ENCODE data around the gene MLIP.
"Not testable (repeated sequence)": the region's sequence is repeated elsewhere in the genome, so short reads cannot be mapped to it uniquely, and the experiment has no call there.

MLIP gene

DNA sequence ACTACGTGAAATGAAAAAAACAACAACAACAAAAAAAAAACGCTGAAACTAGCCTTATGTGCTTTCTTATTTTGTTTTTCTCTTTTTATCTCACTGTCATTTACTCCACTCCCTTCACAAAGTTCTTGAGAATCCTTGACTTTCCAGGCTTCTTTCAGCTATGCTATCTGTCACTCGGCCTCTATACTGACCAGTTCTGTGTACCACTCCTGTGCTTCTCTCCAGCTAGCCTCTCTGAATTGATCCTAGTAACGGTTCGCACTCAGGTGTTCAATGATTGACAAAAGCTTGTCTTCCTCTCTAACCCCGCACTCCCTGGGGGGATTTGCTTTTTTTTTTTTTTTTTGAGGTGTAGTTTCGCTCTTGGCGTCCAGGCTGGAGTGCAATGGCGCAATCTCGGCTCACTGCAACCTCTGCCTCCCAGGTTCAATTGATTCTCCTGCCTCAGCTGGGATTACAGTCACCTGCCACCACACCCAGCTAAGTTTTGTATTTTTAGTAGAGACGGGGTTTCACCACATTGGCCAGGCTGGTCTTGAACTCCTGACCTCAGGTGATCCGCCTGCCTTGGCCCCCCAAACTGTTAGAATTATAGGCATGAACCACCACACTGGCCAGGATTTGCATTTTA is 31.8 kb downstream of the MLIP start:
- DNase-seq (ENCODE audit: low read depth): no peak

DNA sequence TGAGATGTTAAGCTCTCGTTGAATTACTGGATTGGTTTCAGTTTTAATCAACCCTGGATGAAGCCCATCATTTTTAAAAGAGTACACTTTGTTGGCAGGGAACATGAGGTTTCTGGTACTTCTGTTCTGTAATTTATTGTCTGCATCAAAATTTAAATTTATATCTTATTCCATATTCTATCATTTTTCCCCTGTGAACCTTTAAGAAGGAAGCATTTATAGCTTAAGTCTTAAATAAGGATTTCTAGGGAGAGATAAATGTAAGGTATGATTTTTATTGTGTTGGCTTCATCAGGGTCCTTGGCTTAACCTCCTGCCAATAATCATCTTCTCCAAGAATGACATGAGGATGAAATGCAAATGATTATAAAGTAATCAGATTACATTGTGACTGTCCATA is 40.6 kb downstream of the MLIP start:
- no peak for DNase-seq (ENCODE audit: low read depth)

DNA sequence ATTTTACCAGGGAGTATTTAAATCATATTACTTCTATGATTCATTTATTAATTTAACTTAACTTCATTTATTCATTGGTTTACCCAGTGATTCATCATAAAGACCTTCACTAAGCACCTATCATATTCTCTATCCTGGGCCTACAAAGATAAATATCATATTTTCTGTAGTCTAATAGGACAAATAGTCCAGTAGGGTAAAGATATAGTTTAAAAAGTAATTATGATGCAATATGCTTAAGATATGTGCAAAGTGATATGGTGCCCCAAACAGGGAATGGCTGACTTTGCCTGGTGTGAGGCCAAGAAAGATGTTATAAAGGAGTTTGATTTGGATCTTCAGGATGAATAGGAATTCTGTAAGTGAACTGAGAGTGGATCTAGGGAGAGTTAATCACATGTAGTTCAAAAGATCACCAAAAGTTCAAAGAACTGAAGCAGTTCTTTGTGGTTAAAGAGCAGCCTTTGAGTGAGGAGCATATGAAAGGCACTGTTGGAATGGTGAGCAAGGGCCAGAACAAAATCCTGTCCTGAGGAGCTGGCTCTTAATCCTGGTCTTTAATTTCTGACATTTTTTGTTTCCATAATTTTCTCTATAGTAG is 45.5 kb downstream of the MLIP start:
- DNase-seq (ENCODE audit: low read depth): no peak

DNA sequence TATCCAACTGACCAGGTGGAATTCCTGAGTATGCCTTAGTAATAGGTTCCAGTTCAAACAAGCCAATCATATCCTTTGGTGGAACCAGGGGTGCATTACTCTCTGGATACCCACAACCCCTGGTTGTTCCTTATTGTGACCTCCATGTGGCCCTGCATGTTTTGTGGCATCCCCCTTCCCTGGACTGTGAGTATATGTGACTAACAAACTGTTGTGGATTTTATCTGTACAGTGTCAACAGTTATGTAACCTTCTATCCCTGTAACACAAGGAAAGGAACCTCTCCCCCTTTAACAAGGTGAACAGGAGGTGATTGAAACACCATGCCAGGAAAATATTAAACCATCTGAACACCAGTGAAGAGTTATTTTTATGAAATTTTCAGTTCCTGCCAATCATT is 46.2 kb downstream of the MLIP start:
- no peak for DNase-seq (ENCODE audit: low read depth)

GRCh38 chr6:54173089-54173488 is 61.8 kb downstream of the MLIP start:
- no peak for DNase-seq (ENCODE audit: low read depth)

DNA sequence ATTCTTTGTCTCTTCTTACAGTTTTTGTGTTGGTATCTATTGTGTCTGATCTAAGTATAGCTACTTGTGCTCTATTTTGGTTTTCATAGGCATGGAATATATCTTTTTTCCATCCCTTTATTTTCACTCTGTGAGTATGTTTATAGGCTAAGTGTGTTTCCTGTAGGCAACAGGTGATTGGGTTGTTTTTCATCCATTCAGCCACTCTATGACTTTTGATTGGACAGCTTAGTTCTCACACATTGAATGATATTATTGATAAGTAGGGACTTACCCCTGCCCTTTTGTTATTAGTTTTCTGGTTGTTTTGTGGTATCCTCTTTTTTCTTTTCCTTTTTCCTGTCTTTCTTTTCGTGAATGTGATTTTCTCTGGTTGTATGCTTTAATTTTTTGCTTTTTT is 67.9 kb downstream of the MLIP start:
- no peak for DNase-seq (ENCODE audit: low read depth)

- DNase-seq (ENCODE audit: low read depth): no peak
Measured at GRCh38 chr6:54183616-54184015, 72.4 kb downstream of the MLIP start.

DNA sequence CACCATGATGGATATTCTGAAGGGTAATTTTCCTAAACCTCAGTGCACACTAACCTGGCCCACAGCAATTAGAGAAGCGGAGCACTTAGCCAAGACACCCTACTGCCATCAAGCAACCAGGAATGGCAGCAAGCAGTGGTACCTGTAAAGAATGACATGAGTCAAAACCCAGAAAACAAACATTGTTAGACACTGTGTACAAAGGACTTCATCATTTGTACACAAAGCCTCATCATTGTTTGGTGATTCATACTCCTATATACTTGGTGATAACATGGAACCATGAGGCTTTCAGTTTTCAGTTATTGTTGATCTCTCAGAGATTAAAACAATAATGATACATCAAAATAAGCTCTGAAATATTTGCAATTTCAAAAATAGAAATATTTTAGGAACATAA is 74.6 kb downstream of the MLIP start:
- DNase-seq (ENCODE audit: low read depth): no peak

DNA sequence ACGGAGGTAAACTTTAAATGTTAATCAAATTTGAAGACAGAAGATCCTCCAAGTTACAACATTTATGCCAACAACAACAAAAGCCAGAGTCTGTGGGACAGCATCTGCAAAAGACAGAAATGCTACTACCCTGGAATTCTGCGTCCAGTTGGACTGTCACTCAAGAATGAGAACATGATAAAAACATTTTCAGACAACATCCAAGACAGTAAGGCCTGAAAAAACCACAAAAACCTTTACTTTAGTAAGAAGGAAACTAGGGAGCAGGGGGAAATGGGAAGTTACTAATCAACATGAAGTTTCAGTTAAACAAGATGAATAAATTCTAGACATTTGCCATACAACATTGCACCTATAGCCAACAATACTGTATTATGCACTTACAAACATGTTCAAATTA is 77.6 kb downstream of the MLIP start:
- no peak for DNase-seq (ENCODE audit: low read depth)

DNA sequence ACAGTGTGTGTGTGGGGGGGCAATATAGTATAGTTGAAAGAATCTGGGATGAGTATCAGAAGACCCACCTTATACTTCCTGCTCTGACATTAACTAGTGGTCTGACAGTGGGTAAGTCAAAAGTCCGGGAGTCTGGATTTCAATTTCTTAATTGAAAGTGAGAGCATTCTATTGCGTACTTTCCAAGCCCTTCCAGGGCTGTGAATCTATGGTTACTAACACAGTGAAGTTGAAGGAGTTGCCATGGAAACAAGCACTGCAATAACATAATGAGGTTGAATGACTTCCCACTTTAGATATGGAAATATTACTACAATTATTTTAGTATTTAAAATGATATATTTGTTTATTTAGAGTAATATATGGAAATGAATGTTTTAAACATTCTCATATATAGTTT is 80.2 kb downstream of the MLIP start:
- no peak for DNase-seq (ENCODE audit: low read depth)

GRCh38 chr6:54192993-54193392 is 81.8 kb downstream of the MLIP start:
- DNase-seq (ENCODE audit: low read depth): no peak

GRCh38 chr6:54193560-54193959 is 82.3 kb downstream of the MLIP start:
- DNase-seq (ENCODE audit: low read depth): no peak

GRCh38 chr6:54194067-54194466 is 82.8 kb downstream of the MLIP start:
- no peak for DNase-seq (ENCODE audit: low read depth)

DNA sequence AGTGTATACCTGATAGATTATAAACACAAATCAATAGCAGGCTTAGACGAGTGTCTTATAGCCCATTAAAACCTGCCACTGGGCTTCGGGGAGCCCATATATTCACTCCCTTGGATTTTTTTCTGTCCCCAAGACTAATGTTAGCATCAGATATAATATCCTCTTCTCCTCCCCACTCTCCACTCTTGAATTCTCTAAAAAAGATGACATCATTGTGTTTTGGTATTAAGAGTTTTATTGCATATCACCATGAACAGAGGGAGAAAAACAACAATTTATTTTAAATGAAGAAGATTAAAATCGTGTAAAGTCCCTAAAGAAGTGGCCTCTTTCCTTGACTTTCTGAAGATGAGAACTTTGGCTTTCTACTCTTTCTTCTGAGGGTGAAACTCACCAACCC is 84.4 kb downstream of the MLIP start:
- no peak for DNase-seq (ENCODE audit: low read depth)

DNA sequence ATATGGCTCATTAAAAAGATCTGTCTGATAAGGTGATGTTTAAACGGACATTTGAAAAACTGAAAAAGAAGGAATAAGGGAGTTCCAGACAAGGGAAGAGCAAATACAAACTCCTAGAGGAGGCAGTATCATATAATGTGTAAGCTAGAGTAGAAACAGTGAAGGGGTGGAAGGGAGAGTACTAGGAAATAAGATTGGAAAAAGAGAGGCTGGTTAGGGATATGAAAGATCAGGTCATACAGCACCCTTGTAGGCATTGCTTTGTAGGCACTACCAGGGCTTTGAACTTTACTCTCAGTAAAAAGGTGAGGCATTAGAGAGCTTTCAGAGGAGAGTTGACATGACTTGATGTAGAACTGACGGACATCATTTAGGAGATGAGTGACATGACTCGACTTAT is 85.7 kb downstream of the MLIP start:
- DNase-seq (ENCODE audit: low read depth): no peak

- no peak for DNase-seq (ENCODE audit: low read depth)
Measured at GRCh38 chr6:54198134-54198533, 86.9 kb downstream of the MLIP start.

- not testable (repeated sequence) for DNase-seq (ENCODE audit: low read depth)
Measured at GRCh38 chr6:54203474-54204035, 92.3 kb downstream of the MLIP start.

DNA sequence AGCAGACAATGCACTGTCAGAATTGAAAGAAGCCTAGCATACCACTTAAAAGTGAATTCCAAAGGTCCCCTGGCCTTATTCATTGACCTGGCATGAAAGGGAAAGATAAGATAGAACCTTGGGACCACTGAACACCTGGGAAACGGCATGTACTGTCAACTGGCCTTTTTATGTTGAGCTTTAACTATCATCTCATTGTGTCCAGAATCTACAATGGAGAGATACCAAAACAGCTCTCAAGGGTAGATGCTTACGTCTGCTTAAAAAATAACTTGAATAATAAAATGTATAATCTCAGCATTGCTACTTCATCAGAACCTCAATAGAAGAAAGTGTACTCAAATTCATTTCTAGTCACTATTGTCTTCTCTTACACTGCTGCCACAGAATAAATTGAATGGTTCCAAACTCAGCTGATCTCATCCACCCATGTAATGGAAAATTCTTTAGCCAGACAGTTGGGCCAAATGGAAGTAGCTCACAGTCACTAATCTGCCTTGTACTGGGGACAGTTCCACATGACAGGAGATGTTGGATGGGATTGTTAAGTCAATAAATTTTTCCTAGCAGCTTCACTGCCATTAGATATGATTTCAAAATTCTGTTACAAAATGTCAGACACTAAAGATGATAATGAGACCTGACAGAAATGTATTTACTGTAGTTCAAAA is 93.8 kb downstream of the MLIP start:
- DNase-seq (ENCODE audit: low read depth): no peak

DNA sequence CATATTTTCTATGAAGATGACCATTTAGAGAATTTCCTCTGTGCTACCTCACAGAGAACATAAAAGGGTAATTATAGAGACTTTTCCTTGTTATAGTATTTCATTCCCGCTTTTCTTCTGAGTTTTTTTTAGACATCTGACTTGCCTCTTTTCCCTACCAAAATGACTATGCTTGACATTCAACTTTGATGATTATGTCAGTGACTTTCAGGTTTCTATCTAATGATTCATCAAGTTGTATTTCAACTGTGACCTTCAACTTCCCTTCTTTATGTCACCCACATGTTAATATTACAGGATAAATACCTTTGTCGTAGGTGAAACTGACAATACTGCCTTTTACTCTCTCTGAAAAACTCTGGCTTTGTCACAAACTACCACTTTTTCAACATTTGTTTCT is 95.3 kb downstream of the MLIP start:
- no peak for DNase-seq (ENCODE audit: low read depth)

DNA sequence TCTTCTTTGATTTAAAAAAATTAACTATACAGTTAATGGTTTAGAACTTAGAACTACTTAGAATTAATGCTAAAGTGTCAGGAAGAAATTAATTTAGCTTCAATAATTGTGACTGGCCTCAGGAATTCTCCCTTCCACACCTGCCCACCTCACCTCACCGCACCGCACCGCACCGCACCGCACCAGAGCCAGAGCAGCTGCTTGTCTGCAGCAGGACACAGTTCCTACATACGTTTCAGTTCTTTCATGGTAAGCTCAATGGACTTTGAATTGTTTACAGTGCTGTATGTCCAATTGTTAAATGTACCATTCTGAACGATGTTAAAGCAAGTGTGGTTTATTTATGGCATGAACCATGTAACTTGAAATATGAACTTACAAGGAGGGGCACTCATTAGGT is 98.7 kb downstream of the MLIP start:
- DNase-seq (ENCODE audit: low read depth): not testable (repeated sequence)

- no peak for DNase-seq (ENCODE audit: low read depth)
Measured at GRCh38 chr6:54214286-54214685, 103.0 kb downstream of the MLIP start.

- DNase-seq (ENCODE audit: low read depth): no peak
Measured at GRCh38 chr6:54216336-54216735, 105.1 kb downstream of the MLIP start.

DNA sequence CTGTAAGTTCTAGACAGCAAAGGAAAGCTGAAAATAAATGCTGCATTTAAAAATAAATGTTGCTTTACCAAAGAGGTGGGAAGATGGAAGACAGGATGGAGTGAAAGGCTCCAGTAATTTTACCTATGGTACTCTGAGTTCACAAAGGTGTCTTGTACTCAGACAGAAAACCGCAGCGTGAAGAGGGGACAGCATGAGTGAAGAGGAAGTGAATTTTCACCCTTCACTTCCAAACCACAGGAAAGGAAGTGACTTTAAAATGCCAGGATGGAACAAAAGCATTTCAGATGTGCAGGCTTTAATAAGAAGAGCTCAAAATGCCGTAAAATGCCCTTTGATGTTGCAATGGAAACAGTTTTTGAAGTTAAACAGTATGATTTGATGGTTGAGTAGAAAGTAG is 105.8 kb downstream of the MLIP start:
- no peak for DNase-seq (ENCODE audit: low read depth)

DNA sequence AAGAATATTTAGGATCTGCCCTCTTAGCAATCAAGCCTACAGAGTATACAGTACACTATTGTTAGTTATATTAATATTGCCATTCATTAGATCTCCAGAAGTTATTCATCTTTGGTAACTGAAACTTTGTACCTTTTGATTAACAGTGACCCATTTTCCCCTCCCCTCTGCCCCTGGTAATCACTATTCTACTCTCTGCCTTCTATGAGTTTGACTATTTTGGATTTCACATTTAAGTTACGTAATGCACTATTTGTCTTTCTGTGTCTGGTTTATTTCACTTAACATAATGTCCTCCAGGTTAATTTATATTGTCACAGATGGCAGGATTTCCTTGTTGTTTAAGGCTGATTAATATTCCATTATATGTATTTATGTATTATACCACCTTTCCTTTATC is 111.0 kb downstream of the MLIP start:
- no peak for DNase-seq (ENCODE audit: low read depth)

Data from stimulated activated CD8-positive, alpha-beta memory T cell treated with anti-CD3 and anti-CD28 coated beads, Interleukin-12 subunit alpha, Interleukin-12 subunit beta, amount 100 ng/mL, for 4 hours (primary cell).